WTC11 (cell line): Measurements from ENCODE around the gene DYRK2. TPM values are rescaled to one million over a fixed set of nuclear protein-coding genes. Genes with fewer than 3 reads are reported as not detected.

Experiments
- ATAC-seq: fragments of 200-7000 bp; cut with Tn5 transposase; 2 replicates; pipeline ENCODE4 v1.10.0; 2021; ENCODE audit warnings: mild to moderate bottlenecking, moderate library complexity
- CTCF ChIA-PET: fragments of 300-600 bp; sonication (Branson Sonifier 250); formaldehyde crosslinking; loops from one replicate; lab custom pipeline; 2021; ENCODE audit warnings: antibody characterized with exemption; lab: Charles Lee
- POLR2A ChIA-PET: fragments of 350-600 bp; sonication (Branson Sonifier 250); formaldehyde crosslinking; loops from one replicate; lab custom pipeline; 2021; ENCODE audit warnings: antibody characterized with exemption; lab: Charles Lee
- DNase-seq: peaks from one replicate; pipeline ENCODE4 v3.0.0; 2021; ENCODE audit warnings: low spot score
- H3K27ac Mint-ChIP-seq: 2 replicates; pipeline ENCODE4 v1.8.0; 2021; ENCODE audit warnings: mixed read lengths
- H3K27me3 Mint-ChIP-seq: 2 replicates; pipeline ENCODE4 v1.8.0; 2021; ENCODE audit warnings: low read depth, mild to moderate bottlenecking, moderate library complexity, mixed read lengths
- H3K36me3 Mint-ChIP-seq: 2 replicates; pipeline ENCODE4 v1.8.0; 2021; ENCODE audit warnings: mixed read lengths
- H3K4me1 Mint-ChIP-seq: 2 replicates; pipeline ENCODE4 v1.8.0; 2022; ENCODE audit warnings: mixed read lengths
- H3K4me3 Mint-ChIP-seq: 2 replicates; pipeline ENCODE4 v1.8.0; 2021; ENCODE audit warnings: mild to moderate bottlenecking, moderate library complexity, mixed read lengths
- H3K9me3 Mint-ChIP-seq: 2 replicates; pipeline ENCODE4 v1.8.0; 2021; ENCODE audit warnings: mixed read lengths
- AR ChIP-seq: fragments of 250-450 bp; sonication (Bioruptor Pico); IDR thresholded peaks from 2 replicates; pipeline ENCODE4 v1.9.0; 2021; ENCODE audit warnings: mild to moderate bottlenecking
- ARID4B ChIP-seq: sonication (generic); formaldehyde crosslinking; IDR thresholded peaks from 2 replicates; pipeline ENCODE4 v1.8.0; 2023; ENCODE audit warnings: missing genetic modification reagents, mild to moderate bottlenecking, borderline replicate concordance
- ATF1 ChIP-seq: sonication (generic); formaldehyde crosslinking; IDR thresholded peaks from 2 replicates; pipeline ENCODE4 v1.8.1; 2023; ENCODE audit warnings: mild to moderate bottlenecking, moderate library complexity, missing genetic modification reagents
- CDX4 ChIP-seq: fragments of 250-450 bp; sonication (Bioruptor Pico); IDR thresholded peaks from 2 replicates; pipeline ENCODE4 v1.9.0; 2021; ENCODE audit warnings: moderate library complexity, mild to moderate bottlenecking, inconsistent platforms, borderline replicate concordance
- CREM ChIP-seq: sonication (generic); formaldehyde crosslinking; IDR thresholded peaks from 2 replicates; pipeline ENCODE4 v1.8.1; 2022; ENCODE audit warnings: mild to moderate bottlenecking, missing genetic modification reagents, moderate library complexity
- FOXJ3 ChIP-seq: sonication (generic); formaldehyde crosslinking; IDR thresholded peaks from 2 replicates; pipeline ENCODE4 v1.9.0; 2021; ENCODE audit warnings: missing genetic modification reagents, mild to moderate bottlenecking, borderline replicate concordance
- HMGA2 ChIP-seq: fragments of 250-450 bp; sonication (Bioruptor Pico); IDR thresholded peaks from 2 replicates; pipeline ENCODE4 v1.4.0; 2021; ENCODE audit warnings: mild to moderate bottlenecking, moderate library complexity
- KAT7 ChIP-seq: sonication (generic); formaldehyde crosslinking; IDR thresholded peaks from 2 replicates; pipeline ENCODE4 v1.8.1; 2023; ENCODE audit warnings: missing genetic modification reagents, mild to moderate bottlenecking, borderline replicate concordance
- MLX ChIP-seq: sonication (generic); formaldehyde crosslinking; IDR thresholded peaks from 2 replicates; pipeline ENCODE4 v1.8.1; 2023; ENCODE audit warnings: mild to moderate bottlenecking, missing genetic modification reagents, moderate library complexity
- PRDM15 ChIP-seq: sonication (generic); formaldehyde crosslinking; IDR thresholded peaks from 2 replicates; pipeline ENCODE4 v1.8.0; 2022; ENCODE audit warnings: missing genetic modification reagents
- PRRX2 ChIP-seq: fragments of 250-450 bp; sonication (Bioruptor Pico); IDR thresholded peaks from 2 replicates; pipeline ENCODE4 v1.8.0; 2021; ENCODE audit warnings: mild to moderate bottlenecking
- SMAD3 ChIP-seq: sonication (generic); formaldehyde crosslinking; IDR thresholded peaks from 2 replicates; pipeline ENCODE4 v1.8.0; 2022; ENCODE audit warnings: missing genetic modification reagents, mild to moderate bottlenecking, borderline replicate concordance
- SOX15 ChIP-seq: fragments of 250-450 bp; sonication (Bioruptor Pico); IDR thresholded peaks from 2 replicates; pipeline ENCODE4 v1.9.0; 2021; ENCODE audit warnings: mild to moderate bottlenecking
- SP1 ChIP-seq: sonication (generic); formaldehyde crosslinking; conservative IDR thresholded peaks from 2 replicates; pipeline ENCODE4 v1.8.1; 2022; ENCODE audit warnings: missing genetic modification reagents
- TCF7 ChIP-seq: sonication (generic); formaldehyde crosslinking; IDR thresholded peaks from 2 replicates; pipeline ENCODE4 v1.8.0; 2022; ENCODE audit warnings: mild to moderate bottlenecking, low read depth, missing genetic modification reagents, moderate library complexity
- TEAD4 ChIP-seq: sonication (generic); formaldehyde crosslinking; IDR thresholded peaks from 2 replicates; pipeline ENCODE4 v1.8.0; 2022; ENCODE audit warnings: mild to moderate bottlenecking, missing genetic modification reagents
- TP53 ChIP-seq: sonication (generic); formaldehyde crosslinking; IDR thresholded peaks from 2 replicates; pipeline ENCODE4 v1.8.1; 2023; ENCODE audit warnings: mild to moderate bottlenecking, missing genetic modification reagents
- ZBTB21 ChIP-seq: sonication (generic); formaldehyde crosslinking; IDR thresholded peaks from 2 replicates; pipeline ENCODE4 v1.8.1; 2023; ENCODE audit warnings: mild to moderate bottlenecking, missing genetic modification reagents, borderline replicate concordance
- ZBTB43 ChIP-seq: sonication (generic); formaldehyde crosslinking; IDR thresholded peaks from 2 replicates; pipeline ENCODE4 v1.8.1; 2023; ENCODE audit warnings: mild to moderate bottlenecking, missing genetic modification reagents
- ZMAT4 ChIP-seq: fragments of 250-450 bp; sonication (Bioruptor Pico); IDR thresholded peaks from 2 replicates; pipeline ENCODE4 v1.9.0; 2021; ENCODE audit warnings: mild to moderate bottlenecking
- ZNF232 ChIP-seq: sonication (generic); formaldehyde crosslinking; IDR thresholded peaks from 2 replicates; pipeline ENCODE4 v1.8.0; 2022; ENCODE audit warnings: mild to moderate bottlenecking, missing genetic modification reagents
- ZNF671 ChIP-seq: fragments of 250-450 bp; sonication (Bioruptor Pico); IDR thresholded peaks from 2 replicates; pipeline ENCODE4 v1.8.0; 2021; ENCODE audit warnings: mild to moderate bottlenecking
- total RNA-seq: library from RNA; stranded (reverse); gene quantifications from 3 replicates; pipeline ENCODE4 v1.2.3, GENCODE V29; 2021

Gene DYRK2
- total RNA-seq, 1 experiment from 2014 or later, result 36.1 TPM

GRCh38 chr12:67692135-67692534 is 43.6 kb downstream of the DYRK2 start:
- H3K4me3 Mint-ChIP-seq, result no peak overlapping the region
- no peak overlapping the region for H3K27ac Mint-ChIP-seq
- no peaks in the 10 kb centered on the region for H3K27me3 Mint-ChIP-seq
- ChIA-PET POLR2A (no interaction called here), CTCF (no interaction called here)
- peaks cover 9% of the 10 kb centered on the region for H3K9me3 Mint-ChIP-seq
- DNase-seq, result no peak
- ATAC-seq, result no peak
- H3K36me3 Mint-ChIP-seq, result no peaks in the 10 kb centered on the region
- peaks cover 5% of the 10 kb centered on the region; the same call in 1 of the 2 replicates for H3K4me1 Mint-ChIP-seq
- TF ChIP-seq ZBTB21 (CRISPR knock-in tag), result no peak
- no peak for TF ChIP-seq SP1 (CRISPR knock-in tag)
- TF ChIP-seq CDX4 (CRISPR knock-in tag), result no peak
- no peak for TF ChIP-seq SOX15 (CRISPR knock-in tag)
- no peak for TF ChIP-seq TP53
- TF ChIP-seq TEAD4 (CRISPR knock-in tag), result no peak
- TF ChIP-seq ARID4B (CRISPR knock-in tag), result no peak
- TF ChIP-seq ZBTB43 (CRISPR knock-in tag), result no peak
- TF ChIP-seq HMGA2 (CRISPR knock-in tag), result no peak
- TF ChIP-seq AR (CRISPR knock-in tag), result no peak
- no peak for TF ChIP-seq TCF7 (CRISPR knock-in tag)
- TF ChIP-seq SMAD3 (CRISPR knock-in tag), result no peak
- TF ChIP-seq KAT7 (CRISPR knock-in tag), result no peak

- Mint-ChIP-seq H3K4me3 (no peak overlapping the region), H3K36me3 (no peaks in the 10 kb centered on the region), H3K27me3 (no peaks in the 10 kb centered on the region)
- TF ChIP-seq MLX (CRISPR knock-in tag), result no peak
- TF ChIP-seq PRDM15 (CRISPR knock-in tag), result no peak
- no peak for TF ChIP-seq CREM
- TF ChIP-seq FOXJ3 (CRISPR knock-in tag), result no peak
- no peak for TF ChIP-seq ATF1 (CRISPR knock-in tag)
- TF ChIP-seq ZNF232 (CRISPR knock-in tag), result no peak
- no peak for TF ChIP-seq ZNF671 (CRISPR knock-in tag)
- TF ChIP-seq PRRX2, result no peak
- no peak for TF ChIP-seq ZBTB21 (CRISPR knock-in tag)
- no peak for TF ChIP-seq ZMAT4 (CRISPR knock-in tag)
- TF ChIP-seq TCF7 (CRISPR knock-in tag), result no peak
Measured at GRCh38 chr12:67692966-67693365, 44.4 kb downstream of the DYRK2 start.

More at GRCh38 chr12:67692966-67693365, 44.4 kb downstream of the DYRK2 start:
- ATAC-seq, result no peak
- DNase-seq, result no peak
- POLR2A ChIA-PET, result interaction anchor here (0.6 kb wide), 1 partner anchor 23 kb away, joined by 3 read pairs; no protein-coding TSS in a partner anchor
- H3K4me1 Mint-ChIP-seq, result peaks cover 5% of the 10 kb centered on the region; the same call in 1 of the 2 replicates
- H3K9me3 Mint-ChIP-seq, result peaks cover 3% of the 10 kb centered on the region; the same call in 1 of the 2 replicates
- CTCF ChIA-PET, result no interaction called here
- no peak overlapping the region for H3K27ac Mint-ChIP-seq
